ENCODE measurements around the gene BTK.
"Not testable (repeated sequence)": the region's sequence is repeated elsewhere in the genome, so short reads cannot be mapped to it uniquely, and the experiment has no call there.

The BTK gene

GRCh38 chrX:101391831-101392230 is 5.8 kb upstream of the BTK start:
- no peak for DNase-seq

- peak; percentile 88 for DNase-seq
Observed at GRCh38 chrX:101390664-101391525, 4.9 kb upstream of the BTK start, which contains the start of gene RPL36A. Gene RPL36A (plus strand): TSS chrX:101391011. CDS start chrX:101391044, 33 bp downstream.

- no peak for DNase-seq
Observed at GRCh38 chrX:101388604-101389003, 2.6 kb upstream of the BTK start.

- DNase-seq = no peak
Observed at GRCh38 chrX:101386542-101386885, 523 bp upstream of the BTK start.

GRCh38 chrX:101385026-101385684 is 836 bp downstream of the BTK start:
- no peak for DNase-seq

GRCh38 chrX:101383679-101384205 is 2.2 kb downstream of the BTK start:
- DNase-seq = no peak

- DNase-seq = no peak
Observed at GRCh38 chrX:101377547-101377946, 8.4 kb downstream of the BTK start.

GRCh38 chrX:101370888-101371504 is 15.0 kb downstream of the BTK start:
- no peak for DNase-seq

GRCh38 chrX:101369687-101370086 is 16.3 kb downstream of the BTK start:
- DNase-seq = no peak

- no peak for DNase-seq
Observed at GRCh38 chrX:101368800-101369199, 17.2 kb downstream of the BTK start.

- DNase-seq = no peak
Observed at GRCh38 chrX:101365301-101365795, 20.6 kb downstream of the BTK start.

- no peak for DNase-seq
Observed at GRCh38 chrX:101362757-101363156, 23.2 kb downstream of the BTK start.

GRCh38 chrX:101362116-101362515 is 23.9 kb downstream of the BTK start:
- no peak for DNase-seq

- no peak for DNase-seq
Observed at GRCh38 chrX:101360390-101360789, 25.6 kb downstream of the BTK start.

GRCh38 chrX:101359966-101360365 is 26.0 kb downstream of the BTK start:
- no peak for DNase-seq

- DNase-seq = no peak
Observed at GRCh38 chrX:101357166-101357795, 28.7 kb downstream of the BTK start.

- DNase-seq = no peak
Observed at GRCh38 chrX:101349193-101349562, 36.8 kb downstream of the BTK start.

GRCh38 chrX:101348452-101349192 is 37.4 kb downstream of the BTK start, which contains the start of gene TIMM8A:
Gene TIMM8A (minus strand): TSS chrX:101348742. CDS start chrX:101348664, 78 bp downstream.
- DNase-seq = peak; percentile 75

- DNase-seq = no peak
Observed at GRCh38 chrX:101347859-101348451, 38.0 kb downstream of the BTK start.

GRCh38 chrX:101337776-101338271 is 48.2 kb downstream of the BTK start:
- no peak for DNase-seq

GRCh38 chrX:101334310-101334709 is 51.7 kb downstream of the BTK start:
- DNase-seq = not testable (repeated sequence)

All from stimulated activated CD4-positive, alpha-beta T cell treated with anti-CD3 and anti-CD28 coated beads, Interleukin-1b, Interleukin-23, amount 100 ng/mL, for 48 hours (primary cell).